Measurements from ENCODE around the gene CFAP20DC. TPM values are rescaled to one million over a fixed set of nuclear protein-coding genes. Genes with fewer than 3 reads are reported as not detected.

The CFAP20DC gene
- total RNA-seq, 1 experiment from 2014 or later: 4.5 TPM

DNA sequence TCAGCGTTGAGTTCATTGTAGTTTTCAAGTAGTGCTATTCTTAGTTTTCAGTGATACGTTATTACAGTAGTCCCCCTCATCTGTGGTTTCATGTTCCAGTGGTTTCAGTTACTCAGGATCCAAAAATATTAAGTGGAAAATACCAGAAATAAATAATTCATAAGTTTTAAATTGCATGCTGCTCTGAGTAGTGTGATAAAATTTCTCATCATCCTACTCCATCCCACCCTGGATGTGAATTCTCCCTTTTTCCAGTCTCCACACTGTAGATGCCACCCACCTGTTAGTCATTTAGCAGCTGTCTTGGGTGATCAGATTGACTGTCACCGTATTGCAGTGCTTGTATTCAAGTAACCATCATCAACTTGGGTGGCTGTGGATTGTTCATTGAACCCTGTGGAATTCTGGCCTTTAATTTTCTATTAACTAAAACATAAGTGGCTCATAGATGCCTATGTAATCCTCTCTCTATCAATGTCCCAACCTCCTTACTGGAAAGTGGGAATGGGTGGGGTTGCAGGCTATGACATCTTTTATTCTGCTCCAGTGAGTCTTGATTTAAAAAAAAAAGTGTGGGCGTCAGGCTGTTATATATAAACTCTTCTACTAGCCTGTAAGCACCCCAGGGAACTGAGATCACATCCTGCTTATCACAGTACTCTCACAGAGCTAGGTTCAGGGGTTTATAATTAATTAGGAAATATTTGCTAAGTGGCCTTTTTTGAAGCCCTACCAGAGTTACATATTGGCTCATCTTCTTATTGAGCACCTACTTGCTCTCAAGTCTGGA is 97.5 kb downstream of the CFAP20DC start:
- Histone ChIP-seq H3K4me1 (ENCODE audit: insufficient read depth, low read length) (no peaks in the 10 kb centered on the region; the same call in 1 of the 2 replicates), H3K79me1 (ENCODE audit: insufficient read depth, low read depth, low read length, poor library complexity, severe bottlenecking) (no peaks in the 10 kb centered on the region), H3K9ac (ENCODE audit: extremely low read depth, insufficient read length, low read length) (no peak overlapping the region), H3K79me2 (ENCODE audit: insufficient read depth, low read length) (no peaks in the 10 kb centered on the region), H3K23ac (ENCODE audit: insufficient read length, low read depth, low read length) (no peak overlapping the region), H3T11ph (ENCODE audit: low read length) (no peak overlapping the region), H4K8ac (replicated peaks; ENCODE audit: insufficient read length, low read depth, low read length) (no peak overlapping the region), H2AFZ (ENCODE audit: low read length) (no peak overlapping the region), H4K20me1 (ENCODE audit: control insufficient read depth, insufficient read depth, insufficient read length) (no peaks in the 10 kb centered on the region), H3K27ac (ENCODE audit: insufficient read length, low read depth, low read length) (no peak overlapping the region), H2BK20ac (ENCODE audit: low read depth, low read length, poor library complexity, severe bottlenecking) (no peak overlapping the region), H3K14ac (ENCODE audit: insufficient read depth, low read length) (no peak overlapping the region), H2BK15ac (ENCODE audit: low read depth, low read length) (no peak overlapping the region), H2BK5ac (ENCODE audit: insufficient read length, low read length) (no peak overlapping the region), H3K9me3 (ENCODE audit: control insufficient read depth, low read depth, low read length) (no peaks in the 10 kb centered on the region), H3K23me2 (ENCODE audit: insufficient read length, low read depth, low read length, poor library complexity, severe bottlenecking) (no peaks in the 10 kb centered on the region), H3K4ac (ENCODE audit: low read depth, low read length) (no peak overlapping the region), H3K27me3 (ENCODE audit: insufficient read depth, low read length) (no peaks in the 10 kb centered on the region), H2BK120ac (ENCODE audit: low read depth, low read length, poor library complexity, severe bottlenecking) (no peak overlapping the region), H3K4me2 (ENCODE audit: insufficient read depth, insufficient read length, low read length) (no peak overlapping the region), H2BK12ac (ENCODE audit: insufficient read length, low read depth, low read length) (no peak overlapping the region), H3K18ac (ENCODE audit: insufficient read length, low read depth, low read length) (no peak overlapping the region), H3K56ac (ENCODE audit: insufficient read length, low read depth, low read length) (no peak overlapping the region), H2AK5ac (ENCODE audit: insufficient read length, low read length) (no peak overlapping the region), H4K5ac (ENCODE audit: insufficient read length, low read depth, low read length) (no peak overlapping the region), H4K91ac (ENCODE audit: insufficient read length, low read depth, low read length) (no peak overlapping the region)
- no peak for DNase-seq
- no peaks in the 10 kb centered on the region for H3K9me3 Mint-ChIP-seq
- H3K27me3 Mint-ChIP-seq (ENCODE audit: low read depth): no peaks in the 10 kb centered on the region
- no CpG with 5 or more reads among the region's 4 CpGs for WGBS (ENCODE audit: extremely low coverage, insufficient read length, low lambda C conversion rate)
- H3K36me3 Mint-ChIP-seq (ENCODE audit: insufficient read depth in 1 of 3, low read depth in 3 of 3): no peaks in the 10 kb centered on the region
- TF ChIP-seq, protein P1, sequence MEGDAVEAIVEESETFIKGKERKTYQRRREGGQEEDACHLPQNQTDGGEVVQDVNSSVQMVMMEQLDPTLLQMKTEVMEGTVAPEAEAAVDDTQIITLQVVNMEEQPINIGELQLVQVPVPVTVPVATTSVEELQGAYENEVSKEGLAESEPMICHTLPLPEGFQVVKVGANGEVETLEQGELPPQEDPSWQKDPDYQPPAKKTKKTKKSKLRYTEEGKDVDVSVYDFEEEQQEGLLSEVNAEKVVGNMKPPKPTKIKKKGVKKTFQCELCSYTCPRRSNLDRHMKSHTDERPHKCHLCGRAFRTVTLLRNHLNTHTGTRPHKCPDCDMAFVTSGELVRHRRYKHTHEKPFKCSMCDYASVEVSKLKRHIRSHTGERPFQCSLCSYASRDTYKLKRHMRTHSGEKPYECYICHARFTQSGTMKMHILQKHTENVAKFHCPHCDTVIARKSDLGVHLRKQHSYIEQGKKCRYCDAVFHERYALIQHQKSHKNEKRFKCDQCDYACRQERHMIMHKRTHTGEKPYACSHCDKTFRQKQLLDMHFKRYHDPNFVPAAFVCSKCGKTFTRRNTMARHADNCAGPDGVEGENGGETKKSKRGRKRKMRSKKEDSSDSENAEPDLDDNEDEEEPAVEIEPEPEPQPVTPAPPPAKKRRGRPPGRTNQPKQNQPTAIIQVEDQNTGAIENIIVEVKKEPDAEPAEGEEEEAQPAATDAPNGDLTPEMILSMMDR (conservative IDR thresholded peaks at IDR 0.05): no peak
- peaks cover 9 to 10% of the 10 kb centered on the region in 2 experiments for H3K4me1 Mint-ChIP-seq
- H3K27ac Mint-ChIP-seq: no peak overlapping the region
- no peak overlapping the region for H3K4me3 Mint-ChIP-seq
